Urinary bladder (tissue), 2 donors: Measurements from ENCODE around the gene ATP13A3. TPM values are rescaled to one million over a fixed set of nuclear protein-coding genes. Genes with fewer than 3 reads are reported as not detected.

Experiments
- polyA plus RNA-seq: library from polyadenylated mRNA; stranded (reverse); fragments of 200-250 nt; gene quantifications from one replicate; pipeline ENCODE4 v1.2.3, GENCODE V29; 2013
- small RNA-seq: library from RNA; depleted of rRNA; stranded (forward); fragments of <200 nt; gene quantifications from one replicate; pipeline ENCODE3, GENCODE V24; 2014
- total RNA-seq: library from RNA; depleted of rRNA; stranded (reverse); fragments of >200 nt; gene quantifications from one replicate; pipeline ENCODE4 v1.2.3, GENCODE V29; 2014
- donor health status: healthy.

Gene ATP13A3
- total and polyA plus RNA-seq, 2 donors: 20.3 to 111 TPM

Small RNA genes within 50 kb of the gene (small RNA-seq; reads per million reads assigned to genes)
- gene AC108676.2: not detected
- not detected for gene RNU6-1101P

Other genes starting within 250 kb of the ATP13A3 start
- gene CPN2, start 135.7 kb downstream of the ATP13A3 start, total RNA-seq: not detected
- gene CPN2, start 135.7 kb downstream of the ATP13A3 start, polyA plus RNA-seq: 0.06 TPM
- 0.11 TPM for gene LRRC15, start 117.3 kb downstream of the ATP13A3 start, total RNA-seq
- gene LRRC15, start 117.3 kb downstream of the ATP13A3 start, polyA plus RNA-seq: 0.08 TPM
- gene GP5, start 87.7 kb downstream of the ATP13A3 start, total RNA-seq: 0.90 TPM
- gene GP5, start 87.7 kb downstream of the ATP13A3 start, polyA plus RNA-seq: 0.10 TPM
- gene TMEM44, start 146.4 kb upstream of the ATP13A3 start, total RNA-seq: 11.7 TPM
- 8.0 TPM for gene TMEM44, start 146.4 kb upstream of the ATP13A3 start, polyA plus RNA-seq
- 44.1 TPM for gene LSG1, start 185.2 kb upstream of the ATP13A3 start, total RNA-seq
- gene LSG1, start 185.2 kb upstream of the ATP13A3 start, polyA plus RNA-seq: 19.7 TPM
- gene FAM43A, start 198.9 kb upstream of the ATP13A3 start, total RNA-seq: 22.4 TPM
- gene FAM43A, start 198.9 kb upstream of the ATP13A3 start, polyA plus RNA-seq: 28.5 TPM